OCI-LY1 (cell line): Measurements from ENCODE around the gene SCLT1.

Source experiments
- H2AFZ ChIP-seq: fragments of 200-600 bp; sonication (generic), shearing (Covaris generic); 2 replicates; pipeline ENCODE4 v1.6.0; 2014; ENCODE audit warnings: antibody characterized with exemption, mild to moderate bottlenecking, low read length
- H3F3A ChIP-seq: fragments of 200-600 bp; sonication (generic), shearing (Covaris generic); 2 replicates; pipeline ENCODE4 v1.6.0; 2014; ENCODE audit warnings: mild to moderate bottlenecking, antibody characterized with exemption, low read length, moderate library complexity; ENCODE audit not compliant: insufficient read depth
- H3K27ac ChIP-seq: fragments of 200-600 bp; sonication (generic); 2 replicates; pipeline ENCODE4 v1.5.1; 2014; ENCODE audit warnings: low read length, mixed run types, mild to moderate bottlenecking, low read depth; ENCODE audit not compliant: poor library complexity, severe bottlenecking
- H3K27me3 ChIP-seq: fragments of 200-600 bp; sonication (generic); 2 replicates; pipeline ENCODE4 v1.6.0; 2014; ENCODE audit warnings: antibody characterized with exemption, mild to moderate bottlenecking, low read length, moderate library complexity; ENCODE audit not compliant: insufficient read depth
- H3K36me3 ChIP-seq: fragments of 200-600 bp; sonication (generic); 2 replicates; pipeline ENCODE4 v1.6.1; 2014; ENCODE audit warnings: mild to moderate bottlenecking, antibody characterized with exemption, low read length, moderate library complexity, mixed read lengths; ENCODE audit not compliant: insufficient read depth
- H3K4me1 ChIP-seq: fragments of 200-600 bp; sonication (generic); 2 replicates; pipeline ENCODE4 v1.5.1; 2014; ENCODE audit warnings: mild to moderate bottlenecking, low read length, moderate library complexity; ENCODE audit not compliant: insufficient read depth, severe bottlenecking
- H3K4me2 ChIP-seq: fragments of 200-600 bp; sonication (generic), shearing (Covaris generic); 2 replicates; pipeline ENCODE4 v1.6.1; 2014; ENCODE audit warnings: low read length
- H3K4me3 ChIP-seq: fragments of 200-600 bp; sonication (generic); 2 replicates; pipeline ENCODE4 v1.5.1; 2014; ENCODE audit warnings: low read length, low read depth, mild to moderate bottlenecking, mixed read lengths; ENCODE audit not compliant: poor library complexity, severe bottlenecking
- H3K79me2 ChIP-seq: fragments of 200-600 bp; shearing (Covaris generic); 2 replicates; pipeline ENCODE4 v1.6.1; 2016; ENCODE audit warnings: mixed run types, low read length, mixed read lengths; ENCODE audit not compliant: insufficient read depth
- H3K9ac ChIP-seq: fragments of 200-600 bp; sonication (generic), shearing (Covaris generic); 2 replicates; pipeline ENCODE4 v1.6.1; 2014; ENCODE audit warnings: mild to moderate bottlenecking, low read length, mixed read lengths
- H3K9me2 ChIP-seq: fragments of 200-600 bp; sonication (generic), shearing (Covaris generic); 2 replicates; pipeline ENCODE4 v1.6.1; 2014; ENCODE audit warnings: low read depth, mild to moderate bottlenecking, low read length, mixed read lengths
- H3K9me3 ChIP-seq: fragments of 200-600 bp; shearing (Covaris generic); 2 replicates; pipeline ENCODE4 v1.6.1; 2014; ENCODE audit warnings: low read length, mixed read lengths
- H4K20me1 ChIP-seq: fragments of 200-600 bp; sonication (generic), shearing (Covaris generic); 2 replicates; pipeline ENCODE4 v1.6.0; 2016; ENCODE audit warnings: mild to moderate bottlenecking, low read length; ENCODE audit not compliant: insufficient read depth
- CTCF ChIP-seq: fragments of 200-600 bp; sonication (generic), shearing (Covaris generic); IDR thresholded peaks from 2 replicates; pipeline ENCODE4 v1.5.1; 2017; ENCODE audit warnings: mild to moderate bottlenecking, antibody characterized with exemption, low read length, moderate library complexity, mixed read lengths
- EZH2 ChIP-seq: fragments of 200-600 bp; sonication (generic), shearing (Covaris generic); IDR thresholded peaks from 2 replicates; pipeline ENCODE4 v1.8.0; 2017; ENCODE audit warnings: borderline replicate concordance, mixed run types, mild to moderate bottlenecking, antibody characterized with exemption, low read length, moderate library complexity, mixed read lengths

The SCLT1 gene

GRCh38 chr4:128946916-128947315 is 146.4 kb downstream of the SCLT1 start:
- TF ChIP-seq EZH2 (no peak), CTCF (no peak)
- H3K4me2 ChIP-seq: no peak overlapping the region
- H3K9me3 ChIP-seq: no peaks in the 10 kb centered on the region
- H4K20me1 ChIP-seq: no peaks in the 10 kb centered on the region
- no peaks in the 10 kb centered on the region for H3K4me1 ChIP-seq
- no peaks in the 10 kb centered on the region for H3F3A ChIP-seq
- no peaks in the 10 kb centered on the region for H3K27me3 ChIP-seq
- H3K9ac ChIP-seq: no peak overlapping the region
- H3K27ac ChIP-seq: no peak overlapping the region
- H3K9me2 ChIP-seq: no peaks in the 10 kb centered on the region
- H3K4me3 ChIP-seq: no peak overlapping the region
- no peak overlapping the region for H2AFZ ChIP-seq
- no peaks in the 10 kb centered on the region for H3K79me2 ChIP-seq
- peaks cover 16% of the 10 kb centered on the region for H3K36me3 ChIP-seq

GRCh38 chr4:128942607-128943006 is 150.7 kb downstream of the SCLT1 start:
- no peaks in the 10 kb centered on the region for H3K9me2 ChIP-seq
- no peak overlapping the region for H3K9ac ChIP-seq
- no peak overlapping the region for H3K4me3 ChIP-seq
- no peaks in the 10 kb centered on the region for H3K27me3 ChIP-seq
- H2AFZ ChIP-seq: no peak overlapping the region
- H3K4me1 ChIP-seq: no peaks in the 10 kb centered on the region
- peaks cover 21% of the 10 kb centered on the region for H3K36me3 ChIP-seq
- H3F3A ChIP-seq: no peaks in the 10 kb centered on the region
- no peak overlapping the region for H3K4me2 ChIP-seq
- H3K27ac ChIP-seq: no peak overlapping the region
- no peaks in the 10 kb centered on the region for H4K20me1 ChIP-seq
- no peaks in the 10 kb centered on the region for H3K79me2 ChIP-seq
- TF ChIP-seq EZH2: no peak
- TF ChIP-seq CTCF: no peak
- 0 out of 2 replicates have a peak, but pooled peaks cover 3% of the 10 kb centered on the region for H3K9me3 ChIP-seq

GRCh38 chr4:128940971-128941370 is 152.4 kb downstream of the SCLT1 start:
- H3K27ac ChIP-seq: no peak overlapping the region
- peaks cover 21% of the 10 kb centered on the region for H3K36me3 ChIP-seq
- 0 out of 2 replicates have a peak, but pooled peaks cover 3% of the 10 kb centered on the region for H3K9me3 ChIP-seq
- H3K9me2 ChIP-seq: no peaks in the 10 kb centered on the region
- no peak overlapping the region for H3K4me2 ChIP-seq
- no peak overlapping the region for H2AFZ ChIP-seq
- no peak overlapping the region for H3K4me3 ChIP-seq
- no peaks in the 10 kb centered on the region for H3K4me1 ChIP-seq
- no peaks in the 10 kb centered on the region for H3K27me3 ChIP-seq
- H3F3A ChIP-seq: no peaks in the 10 kb centered on the region
- H3K9ac ChIP-seq: no peak overlapping the region
- no peaks in the 10 kb centered on the region for H3K79me2 ChIP-seq
- TF ChIP-seq CTCF: no peak
- no peak for TF ChIP-seq EZH2
- no peaks in the 10 kb centered on the region for H4K20me1 ChIP-seq
